K562 (cell line): Measurements from ENCODE around the gene CAV1. TPM values are rescaled to one million over a fixed set of nuclear protein-coding genes. Genes with fewer than 3 reads are reported as not detected.

Experiments
- ATAC-seq: fragments of 200-7000 bp; cut with Tn5 transposase; 3 replicates; pipeline ENCODE4 v1.9.1; 2020; ENCODE audit warnings: moderate library complexity
- BruUV-seq: library from RNA; stranded (reverse); fragments of 400-500 nt; replicated peaks from 2 replicates; lab custom pipeline; 2021; lab: Mats Ljungman, UMichigan
- CTCF ChIA-PET: fragments of 300-600 bp; formaldehyde crosslinking; extraction: SDS; loops from one replicate; lab custom pipeline; 2021; ENCODE audit warnings: low intra/inter-chr PET ratio; lab: Yijun Ruan, JAX
- POLR2A ChIA-PET: fragments of 300-600, 350-650 bp; sonication (Branson Sonifier 250); formaldehyde crosslinking; extraction: SDS; loops from one replicate; lab custom pipeline; 2021; ENCODE audit warnings: antibody characterized with exemption, inconsistent platforms; lab: Yijun Ruan, JAX
- DNase-seq, 4 experiments: peaks; one replicate each; pipeline versions ENCODE4 v3.0.0 to v3.0.0-alpha.2; 2011 to 2018; ENCODE audit warnings: low spot score in 3 of 4, mixed read lengths in 3 of 4; ENCODE audit errors: extremely low read depth in 1 of 4
- FAIRE-seq: peaks from 2 replicates; lab custom pipeline; 2011; peaks lifted over from hg19 to GRCh38; lab: Jason Lieb, UNC
- H2AFZ ChIP-seq: 2 replicates; pipeline ENCODE4 v1.6.0; 2011; ENCODE audit warnings: low read depth, low read length, control low read depth, inconsistent platforms
- H3K27ac ChIP-seq: fragments of 200-600 bp; 3 replicates; pipeline ENCODE4 v1.8.0; 2011; ENCODE audit warnings: low read depth, mild to moderate bottlenecking, control low read depth, inconsistent platforms, low read length, moderate library complexity, mixed read lengths; ENCODE audit errors: extremely low read depth
- H3K27me3 ChIP-seq, 2 experiments: fragments of 300-600 bp in 1 of 2; 2 replicates in 1 of 2; 3 replicates in 1 of 2; pipeline versions ENCODE4 v1.6.0 to v1.8.0; 2011; ENCODE audit warnings: inconsistent platforms in 2 of 2, low read length in 2 of 2, mild to moderate bottlenecking in 1 of 2, mixed read lengths in 1 of 2, moderate library complexity in 1 of 2; ENCODE audit not compliant: control insufficient read depth in 2 of 2, insufficient read depth in 2 of 2
- H3K36me3 ChIP-seq: fragments of 300-600 bp; 3 replicates; pipeline ENCODE4 v1.8.0; 2011; ENCODE audit warnings: mild to moderate bottlenecking, low read length, inconsistent platforms; ENCODE audit not compliant: control insufficient read depth, insufficient read depth
- H3K4me1 ChIP-seq, 2 experiments: fragments of 200-600 bp in 1 of 2; replicated peaks in 1 of 2; 2 replicates in 1 of 2; 3 replicates in 1 of 2; pipeline versions ENCODE4 v1.5.1 to v1.8.0; 2011; ENCODE audit warnings: inconsistent platforms in 2 of 2, low read length in 2 of 2, mild to moderate bottlenecking in 1 of 2, mixed read lengths in 1 of 2, moderate library complexity in 1 of 2; ENCODE audit not compliant: control insufficient read depth in 2 of 2, insufficient read depth in 2 of 2
- H3K4me2 ChIP-seq: 2 replicates; pipeline ENCODE4 v1.6.1; 2011; ENCODE audit warnings: low read length, control low read depth, inconsistent platforms, mixed read lengths; ENCODE audit not compliant: insufficient read depth
- H3K4me3 ChIP-seq: fragments of 200-600 bp; sonication (generic), shearing (Covaris generic); 2 replicates; pipeline ENCODE4 v1.5.1; 2016; ENCODE audit warnings: control low read depth, inconsistent platforms
- H3K79me2 ChIP-seq: fragments of 200-600 bp; 3 replicates; pipeline ENCODE4 v1.8.0; 2011; ENCODE audit warnings: low read length, inconsistent platforms; ENCODE audit not compliant: control insufficient read depth, insufficient read depth
- H3K9ac ChIP-seq, 2 experiments: 2 replicates each; pipeline versions ENCODE4 v1.6.0 to v1.6.1; 2011; ENCODE audit warnings: low read depth in 2 of 2, low read length in 2 of 2, control low read depth in 1 of 2, inconsistent platforms in 1 of 2, mild to moderate bottlenecking in 1 of 2, mixed read lengths in 1 of 2; ENCODE audit not compliant: insufficient read depth in 1 of 2
- H3K9me1 ChIP-seq: one replicate; pipeline ENCODE4 v1.6.0; 2011; ENCODE audit warnings: inconsistent platforms, mild to moderate bottlenecking, low read length, moderate library complexity; ENCODE audit not compliant: control insufficient read depth, insufficient read depth
- H3K9me3 ChIP-seq: replicated peaks from 2 replicates; pipeline ENCODE4 v1.5.1; 2011; ENCODE audit warnings: low read depth, low read length, inconsistent platforms; ENCODE audit not compliant: control insufficient read depth, insufficient read depth
- H4K20me1 ChIP-seq: replicated peaks from 2 replicates; pipeline ENCODE4 v1.6.1; 2011; ENCODE audit warnings: low read length, inconsistent platforms, mixed read lengths; ENCODE audit not compliant: control insufficient read depth, insufficient read depth
- ARID4B ChIP-seq: sonication (generic); formaldehyde crosslinking; IDR thresholded peaks from 2 replicates; pipeline ENCODE4 v1.8.0; 2022; ENCODE audit warnings: mild to moderate bottlenecking, missing genetic modification reagents
- CEBPZ ChIP-seq: fragments of 150-350 bp; IDR thresholded peaks from 2 replicates; pipeline ENCODE4 v1.6.1; 2014; ENCODE audit warnings: low read depth, mild to moderate bottlenecking, low read length, borderline replicate concordance
- DDX20 ChIP-seq: fragments of 450-650 bp; IDR thresholded peaks from 2 replicates; pipeline ENCODE4 v1.6.1; 2016; ENCODE audit warnings: missing genetic modification characterization, low read depth, mild to moderate bottlenecking, missing compliant biosample characterization, moderate library complexity
- ID3 ChIP-seq, 2 experiments: fragments of 250-450 bp in 1 of 2; fragments of 450-650 bp in 1 of 2; sonication (Bioruptor Pico) in 1 of 2; IDR thresholded peaks; 2 replicates each; pipeline versions ENCODE4 v1.6.1 to v1.8.0; 2016 to 2021; ENCODE audit warnings: mild to moderate bottlenecking in 2 of 2, moderate library complexity in 2 of 2, missing compliant biosample characterization in 1 of 2, missing genetic modification characterization in 1 of 2
- ZNF707 ChIP-seq: fragments of 250-450 bp; sonication (Bioruptor Pico); conservative IDR thresholded peaks from 2 replicates; pipeline ENCODE4 v1.8.0; 2022; ENCODE audit warnings: inconsistent platforms, mild to moderate bottlenecking, moderate library complexity
- WGBS: fragments of 100-300 bp; shearing (Covaris generic); methylation state at CpG from one replicate; pipeline ENCODE4 v1.1.6; 2016; ENCODE audit warnings: low coverage, mixed read lengths; ENCODE audit not compliant: insufficient coverage; ENCODE audit errors: missing lambda C conversion rate; 5-methylcytosine and 5-hydroxymethylcytosine counted together
- in situ Hi-C: fragments of 300-500 bp; cut with MboI; formaldehyde crosslinking; loops from 4 replicates; pipeline ENCODE4 v1.15.0; 2018; ENCODE audit warnings: inconsistent platforms, mixed read lengths
- intact Hi-C: fragments of 100-400 bp; cut with micrococcal nuclease; formaldehyde crosslinking; loops from 2 replicates; pipeline ENCODE4 v1.14.2; 2022
- polyA plus RNA-seq, 8 experiments: library from polyadenylated mRNA; depleted of rRNA in 4 of 8; stranded (reverse) in 5 of 8; unstranded in 3 of 8; fragments of >200 nt; fragmentation: Nextera tagmentation in 2 of 8; fragmentation: Illumina TruSeq in 1 of 8; extraction: Ambion mirVana in 2 of 8; extraction: Trizol in 1 of 8; gene quantifications; 2 replicates each; pipeline versions ENCODE4 v1.2.1 to v1.2.3, GENCODE V29; 2011 to 2014; ENCODE audit warnings: inconsistent platforms in 1 of 8, missing spikeins in 1 of 8
- total RNA-seq, 7 experiments: library from RNA; depleted of rRNA in 6 of 7; stranded (reverse); fragments of >200 nt in 6 of 7; fragmentation: Illumina TruSeq in 2 of 7; extraction: Trizol in 2 of 7; gene quantifications; 2 replicates each; pipeline versions ENCODE4 v1.2.1 to v1.2.3, GENCODE V29; 2011 to 2021; ENCODE audit warnings: low replicate concordance in 1 of 7
- TF ChIP-seq, protein P1 (sequence below): sonication (generic); formaldehyde crosslinking; IDR thresholded peaks from 2 replicates; pipeline ENCODE4 v1.8.0; 2023; ENCODE audit warnings: missing genetic modification reagents, mild to moderate bottlenecking, borderline replicate concordance

Gene CAV1
- total and polyA plus RNA-seq, 9 of the 15 experiments (the other 6 are each of a cell fraction or from before 2014, with no cell fraction given): 0.08 to 1.5 (median 0.63) TPM

- intact Hi-C loops: no loop called here
- Histone ChIP-seq H2AFZ (no peak overlapping the region), H3K27ac (no peak overlapping the region), H3K9ac (no peak overlapping the region), H3K9me3 (no peaks in the 10 kb centered on the region), H3K4me1 (no peaks in the 10 kb centered on the region), H3K9me1 (no peaks in the 10 kb centered on the region), H4K20me1 (no peaks in the 10 kb centered on the region), H3K36me3 (no peaks in the 10 kb centered on the region), H3K4me3 (no peak overlapping the region), H3K4me2 (no peak overlapping the region), H3K27me3 (peaks cover 2 to 11% of the 10 kb centered on the region in 2 experiments; a peak in 4 of 5 replicates), H3K79me2 (no peaks in the 10 kb centered on the region)
- BruUV-seq: no TSS peak
- DNase-seq (no peak), FAIRE-seq (no peak), ATAC-seq (no peak)
- in situ Hi-C loops: no loop called here
- CTCF ChIA-PET: interaction anchor here (1.3 kb wide), 1 partner anchor 209 kb away, joined by 3 read pairs; no protein-coding TSS in a partner anchor
- 2% methylated on average over 2 of the region's 2 CpGs for whole genome bisulfite sequencing
- POLR2A ChIA-PET: no interaction called here
- TF ChIP-seq ZNF707 (no peak), DDX20 (tag) (no peak), ID3 (CRISPR knock-in tag; IDR thresholded peaks at IDR 0.05) (no peak), ID3 (tag; IDR thresholded peaks at IDR 0.05) (no peak), CEBPZ (no peak), ARID4B (CRISPR knock-in tag) (no peak)
- TF ChIP-seq, protein P1, sequence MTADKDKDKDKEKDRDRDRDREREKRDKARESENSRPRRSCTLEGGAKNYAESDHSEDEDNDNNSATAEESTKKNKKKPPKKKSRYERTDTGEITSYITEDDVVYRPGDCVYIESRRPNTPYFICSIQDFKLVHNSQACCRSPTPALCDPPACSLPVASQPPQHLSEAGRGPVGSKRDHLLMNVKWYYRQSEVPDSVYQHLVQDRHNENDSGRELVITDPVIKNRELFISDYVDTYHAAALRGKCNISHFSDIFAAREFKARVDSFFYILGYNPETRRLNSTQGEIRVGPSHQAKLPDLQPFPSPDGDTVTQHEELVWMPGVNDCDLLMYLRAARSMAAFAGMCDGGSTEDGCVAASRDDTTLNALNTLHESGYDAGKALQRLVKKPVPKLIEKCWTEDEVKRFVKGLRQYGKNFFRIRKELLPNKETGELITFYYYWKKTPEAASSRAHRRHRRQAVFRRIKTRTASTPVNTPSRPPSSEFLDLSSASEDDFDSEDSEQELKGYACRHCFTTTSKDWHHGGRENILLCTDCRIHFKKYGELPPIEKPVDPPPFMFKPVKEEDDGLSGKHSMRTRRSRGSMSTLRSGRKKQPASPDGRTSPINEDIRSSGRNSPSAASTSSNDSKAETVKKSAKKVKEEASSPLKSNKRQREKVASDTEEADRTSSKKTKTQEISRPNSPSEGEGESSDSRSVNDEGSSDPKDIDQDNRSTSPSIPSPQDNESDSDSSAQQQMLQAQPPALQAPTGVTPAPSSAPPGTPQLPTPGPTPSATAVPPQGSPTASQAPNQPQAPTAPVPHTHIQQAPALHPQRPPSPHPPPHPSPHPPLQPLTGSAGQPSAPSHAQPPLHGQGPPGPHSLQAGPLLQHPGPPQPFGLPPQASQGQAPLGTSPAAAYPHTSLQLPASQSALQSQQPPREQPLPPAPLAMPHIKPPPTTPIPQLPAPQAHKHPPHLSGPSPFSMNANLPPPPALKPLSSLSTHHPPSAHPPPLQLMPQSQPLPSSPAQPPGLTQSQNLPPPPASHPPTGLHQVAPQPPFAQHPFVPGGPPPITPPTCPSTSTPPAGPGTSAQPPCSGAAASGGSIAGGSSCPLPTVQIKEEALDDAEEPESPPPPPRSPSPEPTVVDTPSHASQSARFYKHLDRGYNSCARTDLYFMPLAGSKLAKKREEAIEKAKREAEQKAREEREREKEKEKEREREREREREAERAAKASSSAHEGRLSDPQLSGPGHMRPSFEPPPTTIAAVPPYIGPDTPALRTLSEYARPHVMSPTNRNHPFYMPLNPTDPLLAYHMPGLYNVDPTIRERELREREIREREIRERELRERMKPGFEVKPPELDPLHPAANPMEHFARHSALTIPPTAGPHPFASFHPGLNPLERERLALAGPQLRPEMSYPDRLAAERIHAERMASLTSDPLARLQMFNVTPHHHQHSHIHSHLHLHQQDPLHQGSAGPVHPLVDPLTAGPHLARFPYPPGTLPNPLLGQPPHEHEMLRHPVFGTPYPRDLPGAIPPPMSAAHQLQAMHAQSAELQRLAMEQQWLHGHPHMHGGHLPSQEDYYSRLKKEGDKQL: no peak
Observed at GRCh38 chr7:116601426-116601825, 76.6 kb downstream of the CAV1 start.
